ENCODE data around the gene BBIP1.

Gene BBIP1

GRCh38 chr10:110861930-110862649 is 56.9 kb downstream of the BBIP1 start:
- DNase-seq, result no peak

GRCh38 chr10:110861476-110861875 is 57.5 kb downstream of the BBIP1 start:
- no peak for DNase-seq

- peak; percentile 29 to 49 for DNase-seq
These were observed 58.3 kb downstream of the BBIP1 start for GRCh38 chr10:110860576-110861241.

GRCh38 chr10:110859973-110860376 is 59.0 kb downstream of the BBIP1 start:
- peak; percentile 99 for DNase-seq

- no peak for DNase-seq
These were observed 59.6 kb downstream of the BBIP1 start for GRCh38 chr10:110859206-110859972.

GRCh38 chr10:110858297-110858934 is 60.6 kb downstream of the BBIP1 start:
- DNase-seq, result no peak

- no peak for DNase-seq
These were observed 61.5 kb downstream of the BBIP1 start for GRCh38 chr10:110857265-110858171.

GRCh38 chr10:110853921-110854605 is 64.9 kb downstream of the BBIP1 start:
- no peak for DNase-seq

- no peak for DNase-seq
These were observed 66.0 kb downstream of the BBIP1 start for GRCh38 chr10:110852947-110853346.

- no peak for DNase-seq
These were observed 66.6 kb downstream of the BBIP1 start for GRCh38 chr10:110852255-110852896.

GRCh38 chr10:110851020-110851612 is 67.9 kb downstream of the BBIP1 start:
- peak; percentile 73 to 84 for DNase-seq

- DNase-seq, result no peak
These were observed 68.9 kb downstream of the BBIP1 start for GRCh38 chr10:110850099-110850498.

All from Kasumi-1 (cell line).